Neuron (in vitro differentiated cells): ENCODE results near the gene RAPGEF4.
"Not testable (repeated sequence)": the region's sequence is repeated elsewhere in the genome, so short reads cannot be mapped to it uniquely, and the experiment has no call there.

Experiments
- H2AFZ ChIP-seq: one replicate; pipeline ENCODE4 v1.6.1; 2013; ENCODE audit warnings: low read depth, mild to moderate bottlenecking, inconsistent platforms, low read length, moderate library complexity
- H3K27me3 ChIP-seq: one replicate; pipeline ENCODE4 v1.6.1; 2013; ENCODE audit warnings: low read length; ENCODE audit not compliant: insufficient read depth
- H3K36me3 ChIP-seq: one replicate; pipeline ENCODE4 v1.6.1; 2013; ENCODE audit warnings: low read length; ENCODE audit not compliant: insufficient read depth
- H3K4me1 ChIP-seq: one replicate; pipeline ENCODE4 v1.6.1; 2013; ENCODE audit warnings: low read length; ENCODE audit not compliant: insufficient read depth
- H3K4me3 ChIP-seq: 2 replicates; pipeline ENCODE4 v1.5.1; 2013; ENCODE audit warnings: mild to moderate bottlenecking, low read length, moderate library complexity
- H3K9me3 ChIP-seq: one replicate; pipeline ENCODE4 v1.6.1; 2013; ENCODE audit warnings: low read length

The RAPGEF4 gene

DNA sequence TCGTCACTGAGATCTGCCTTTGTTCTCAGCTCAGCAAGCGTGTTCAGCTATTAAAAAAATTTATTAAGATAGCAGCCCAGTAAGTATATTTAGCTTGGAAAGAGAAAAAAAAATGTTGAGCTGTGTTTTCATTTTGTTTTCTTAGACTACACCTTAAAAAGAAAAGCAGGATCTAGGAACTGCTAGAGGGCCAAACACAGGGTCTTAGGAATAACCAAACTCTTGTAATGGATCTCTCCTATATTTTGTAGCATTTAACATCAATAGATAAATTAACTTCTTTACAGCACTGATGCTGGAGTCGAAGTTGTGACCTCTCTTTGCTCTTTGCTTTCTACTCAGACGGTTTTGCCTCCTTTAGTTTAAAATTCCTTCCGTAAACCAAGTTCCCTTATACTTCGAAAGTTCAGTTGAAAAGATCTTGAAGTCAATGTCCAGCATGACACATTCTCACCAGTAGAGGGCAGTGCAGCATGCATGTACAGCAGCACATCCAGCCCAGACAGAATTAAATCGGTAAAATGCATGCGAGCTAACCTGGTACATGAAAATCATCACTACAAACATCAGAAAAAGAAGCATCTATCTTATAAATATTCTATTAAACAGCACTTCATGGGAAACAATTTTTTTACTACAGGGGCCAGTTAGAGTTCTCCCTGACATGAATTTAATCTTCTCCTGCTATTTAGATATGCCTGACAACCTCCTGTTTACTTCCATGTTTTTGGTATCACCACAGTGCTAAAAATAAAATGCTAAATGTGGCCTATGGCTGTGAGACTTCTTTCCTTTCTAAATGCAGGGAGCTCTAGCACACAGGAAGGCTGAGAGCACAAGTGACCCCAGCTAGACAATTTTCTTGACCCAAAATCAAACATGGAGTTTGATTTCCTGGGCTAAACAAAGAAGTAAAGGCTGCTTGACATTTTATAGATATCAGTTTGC is 291.8 kb downstream of the RAPGEF4 start:
- Histone ChIP-seq H3K4me3 (no peak overlapping the region), H3K36me3 (no peaks in the 10 kb centered on the region), H2AFZ (peak overlapping the region; percentile 51), H3K4me1 (peaks cover 6% of the 10 kb centered on the region), H3K27me3 (no peaks in the 10 kb centered on the region), H3K9me3 (no peaks in the 10 kb centered on the region)

DNA sequence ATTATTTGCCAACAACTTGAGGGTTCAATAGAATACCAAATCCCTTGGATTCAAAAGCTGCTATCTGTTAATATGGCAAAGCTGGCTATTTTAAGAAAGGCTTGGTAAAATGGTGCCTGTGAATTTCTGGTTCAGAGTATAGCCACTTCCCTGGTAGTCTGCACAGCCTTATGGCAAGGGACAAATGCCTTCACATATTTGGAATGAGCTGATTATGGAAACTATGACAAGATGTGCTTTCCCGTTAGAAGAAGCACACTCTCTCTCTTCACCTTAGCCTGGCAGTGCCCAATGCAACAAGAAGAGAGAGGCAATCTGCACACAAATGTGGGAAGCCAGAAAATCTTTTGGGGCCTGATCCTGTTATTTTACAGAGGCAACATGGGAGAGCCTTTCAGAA is 292.5 kb downstream of the RAPGEF4 start:
- H3K36me3 ChIP-seq: no peaks in the 10 kb centered on the region
- H3K4me1 ChIP-seq: peaks cover 6% of the 10 kb centered on the region
- no peaks in the 10 kb centered on the region for H3K27me3 ChIP-seq
- no peaks in the 10 kb centered on the region for H3K9me3 ChIP-seq
- H3K4me3 ChIP-seq: no peak overlapping the region
- H2AFZ ChIP-seq: peak overlapping the region; percentile 51

DNA sequence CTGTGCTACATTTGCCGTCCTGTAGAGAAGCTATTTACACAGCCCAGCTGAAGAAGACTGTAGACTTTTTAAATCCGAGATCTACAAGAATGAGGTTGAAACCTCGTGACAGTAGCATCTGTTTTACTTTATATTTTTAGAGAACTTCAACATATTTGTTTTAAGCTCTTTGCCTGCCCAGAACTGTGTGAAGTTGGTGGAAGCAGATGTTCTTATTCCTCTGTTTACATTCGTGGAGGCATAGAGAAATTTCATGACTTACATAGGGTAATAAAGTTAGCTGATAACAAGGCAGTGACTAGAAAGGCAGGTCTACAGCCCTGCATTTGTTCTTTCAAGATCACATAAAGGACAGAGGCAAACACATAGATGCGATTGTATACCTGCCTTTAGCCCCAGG is 293.0 kb downstream of the RAPGEF4 start:
- Histone ChIP-seq H3K36me3 (no peaks in the 10 kb centered on the region), H2AFZ (no peak overlapping the region), H3K4me3 (no peak overlapping the region), H3K9me3 (no peaks in the 10 kb centered on the region), H3K4me1 (peaks cover 6% of the 10 kb centered on the region), H3K27me3 (no peaks in the 10 kb centered on the region)

DNA sequence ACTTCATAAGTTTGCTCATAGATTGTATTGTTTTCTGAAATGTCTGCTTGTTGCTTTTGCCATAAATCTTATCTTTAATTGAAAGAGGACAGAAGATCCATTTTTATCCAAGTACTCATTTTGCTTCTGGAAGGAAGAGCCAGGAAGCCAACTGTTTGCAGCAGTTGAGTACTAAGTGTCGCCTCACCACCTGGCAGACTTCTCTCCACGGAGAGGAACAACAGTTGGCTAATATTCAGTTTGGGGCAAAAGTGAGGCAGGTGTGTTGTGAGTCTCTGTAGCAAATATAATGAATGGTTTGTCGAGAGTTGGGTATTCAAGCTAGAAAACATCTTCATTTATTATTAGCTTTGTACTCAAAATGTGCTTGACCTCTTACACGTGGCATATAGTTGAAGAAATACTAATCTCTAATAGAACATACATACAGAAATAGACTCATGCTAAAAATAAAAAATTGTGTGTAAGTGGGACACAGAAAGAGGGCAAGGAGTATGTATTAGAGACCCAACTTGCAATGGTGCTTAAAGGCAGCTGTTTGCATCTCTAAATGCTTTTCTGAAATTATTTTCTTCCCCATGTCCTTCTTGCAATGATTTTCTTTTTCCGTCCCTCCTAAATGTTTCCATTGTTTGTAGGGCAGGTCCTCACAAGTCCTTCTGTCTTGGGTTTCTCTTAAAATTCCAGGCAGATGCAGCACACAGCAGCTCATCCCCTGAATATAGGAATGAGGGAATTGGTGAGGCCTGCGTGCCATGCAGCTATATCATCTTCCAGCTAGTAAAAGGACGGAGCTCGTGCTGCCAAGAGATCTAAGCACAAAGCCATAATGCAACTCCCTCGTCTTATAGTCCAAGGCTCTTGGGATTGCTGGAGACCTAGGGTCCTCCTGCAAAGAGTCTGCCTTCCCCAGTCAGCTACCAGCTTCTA is 295.2 kb downstream of the RAPGEF4 start:
- peaks cover 6% of the 10 kb centered on the region for H3K4me1 ChIP-seq
- H3K4me3 ChIP-seq: no peak overlapping the region
- H2AFZ ChIP-seq: no peak overlapping the region
- no peaks in the 10 kb centered on the region for H3K9me3 ChIP-seq
- H3K36me3 ChIP-seq: no peaks in the 10 kb centered on the region
- no peaks in the 10 kb centered on the region for H3K27me3 ChIP-seq

DNA sequence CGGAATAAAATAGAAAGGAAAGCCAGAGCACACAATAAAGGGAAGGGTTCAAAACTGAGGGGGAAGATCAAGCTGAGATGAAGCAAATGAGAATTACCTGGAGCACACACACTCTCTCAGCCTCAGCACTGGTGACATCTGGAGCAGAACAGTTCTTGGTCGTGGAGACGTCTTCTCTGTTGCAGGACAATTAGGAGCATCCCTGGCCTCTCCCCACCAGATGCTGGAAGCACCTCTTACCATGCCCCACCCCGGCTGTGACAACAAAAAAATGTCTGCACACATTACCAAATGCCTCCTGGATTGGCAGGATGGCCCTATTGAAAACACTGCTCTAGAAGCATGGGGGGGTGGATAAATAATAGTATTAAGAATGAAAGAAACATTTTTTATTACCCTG is 296.4 kb downstream of the RAPGEF4 start:
- Histone ChIP-seq H2AFZ (no peak overlapping the region), H3K4me3 (no peak overlapping the region), H3K4me1 (peaks cover 6% of the 10 kb centered on the region)

DNA sequence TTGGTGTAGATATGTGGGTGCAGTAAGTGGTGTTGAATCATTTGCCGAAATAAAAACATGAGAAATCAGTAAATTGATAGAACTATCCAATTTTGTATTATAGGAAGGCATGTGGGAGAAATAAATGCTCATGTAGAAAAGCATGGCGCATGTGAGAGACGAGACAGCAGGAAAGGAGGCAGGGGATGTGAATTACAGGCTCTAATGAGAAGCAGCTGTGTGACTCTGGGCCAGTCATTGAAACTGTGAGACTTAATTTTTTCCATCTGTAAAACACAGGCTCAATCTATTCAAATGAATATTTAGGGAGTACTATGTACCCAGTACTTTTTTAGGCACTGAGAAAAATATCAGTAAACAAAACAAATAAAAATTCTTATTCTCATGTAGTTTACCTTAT is 297.4 kb downstream of the RAPGEF4 start:
- Histone ChIP-seq H2AFZ (no peak overlapping the region), H3K27me3 (no peaks in the 10 kb centered on the region), H3K36me3 (no peaks in the 10 kb centered on the region), H3K4me3 (no peak overlapping the region), H3K4me1 (no peaks in the 10 kb centered on the region), H3K9me3 (no peaks in the 10 kb centered on the region)

More for the DNA sequence above, 296.4 kb downstream of the RAPGEF4 start:
- Histone ChIP-seq H3K9me3 (no peaks in the 10 kb centered on the region), H3K36me3 (no peaks in the 10 kb centered on the region), H3K27me3 (no peaks in the 10 kb centered on the region)

DNA sequence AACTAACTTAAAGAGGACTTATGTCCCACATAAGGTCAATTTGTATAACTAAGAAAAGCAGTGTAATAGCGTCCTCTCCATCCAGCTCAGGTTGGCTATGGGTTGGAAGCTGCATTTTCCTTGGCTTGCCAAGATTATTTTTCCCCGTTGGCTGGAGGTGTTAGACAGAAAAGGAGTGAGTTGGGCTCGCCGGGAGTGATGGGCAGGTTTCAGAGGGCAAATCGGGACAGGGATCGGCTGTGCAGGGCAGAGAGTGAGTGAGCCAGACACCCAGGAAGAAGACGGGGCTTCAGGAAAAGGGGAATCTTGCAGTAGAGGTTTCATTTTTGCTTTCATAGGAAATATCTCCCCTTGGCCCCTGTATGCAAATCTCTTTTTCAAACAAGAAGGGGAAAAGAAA is 298.5 kb downstream of the RAPGEF4 start:
- no peaks in the 10 kb centered on the region for H3K36me3 ChIP-seq
- H3K9me3 ChIP-seq: no peaks in the 10 kb centered on the region
- H3K27me3 ChIP-seq: no peaks in the 10 kb centered on the region
- H2AFZ ChIP-seq: no peak overlapping the region
- H3K4me3 ChIP-seq: no peak overlapping the region
- H3K4me1 ChIP-seq: no peaks in the 10 kb centered on the region

DNA sequence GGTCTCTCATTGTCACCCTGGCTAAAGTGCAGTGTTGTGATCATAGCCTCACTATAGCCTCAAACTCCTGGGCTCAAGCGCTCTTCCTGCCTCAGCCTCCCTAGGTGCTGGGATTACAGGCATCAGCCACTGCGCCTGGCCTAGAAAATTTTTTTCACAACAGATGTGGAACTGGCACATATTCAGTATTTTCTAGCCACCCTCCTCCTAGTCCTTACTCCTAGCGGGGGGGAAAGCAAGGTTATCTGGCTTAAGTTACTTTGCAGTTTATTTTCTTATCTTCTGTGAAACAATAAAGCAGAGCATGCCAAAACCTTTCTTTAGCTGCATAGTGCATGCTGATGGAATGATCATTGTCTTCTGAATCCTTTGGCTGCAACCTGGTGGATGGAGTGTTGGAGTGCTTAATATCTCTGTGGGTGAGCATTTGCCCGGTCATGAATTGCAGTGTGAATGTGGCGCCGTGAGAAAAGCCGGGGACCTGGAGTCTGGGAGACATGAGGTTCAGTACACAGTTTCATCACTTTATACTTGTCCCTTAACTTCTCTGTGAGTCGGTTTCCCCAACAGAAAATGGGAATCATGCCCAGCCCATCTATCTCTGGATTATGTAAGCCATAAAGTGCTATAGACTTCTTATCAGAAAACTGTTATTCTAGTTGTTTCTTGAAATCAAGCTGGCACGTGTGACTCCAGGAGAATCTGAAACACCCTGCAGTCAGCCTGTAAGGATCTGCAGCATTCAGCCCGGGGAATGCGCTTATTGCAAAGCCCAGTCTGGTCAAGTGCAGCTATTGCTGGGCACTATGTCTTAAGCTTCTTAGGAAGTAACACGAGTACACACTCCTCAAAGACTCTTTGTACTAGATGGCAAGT is 301.8 kb downstream of the RAPGEF4 start:
- H3K36me3 ChIP-seq: no peaks in the 10 kb centered on the region
- no peak overlapping the region for H3K4me3 ChIP-seq
- H3K9me3 ChIP-seq: no peaks in the 10 kb centered on the region
- no peak overlapping the region for H2AFZ ChIP-seq
- no peaks in the 10 kb centered on the region for H3K4me1 ChIP-seq
- no peaks in the 10 kb centered on the region for H3K27me3 ChIP-seq

DNA sequence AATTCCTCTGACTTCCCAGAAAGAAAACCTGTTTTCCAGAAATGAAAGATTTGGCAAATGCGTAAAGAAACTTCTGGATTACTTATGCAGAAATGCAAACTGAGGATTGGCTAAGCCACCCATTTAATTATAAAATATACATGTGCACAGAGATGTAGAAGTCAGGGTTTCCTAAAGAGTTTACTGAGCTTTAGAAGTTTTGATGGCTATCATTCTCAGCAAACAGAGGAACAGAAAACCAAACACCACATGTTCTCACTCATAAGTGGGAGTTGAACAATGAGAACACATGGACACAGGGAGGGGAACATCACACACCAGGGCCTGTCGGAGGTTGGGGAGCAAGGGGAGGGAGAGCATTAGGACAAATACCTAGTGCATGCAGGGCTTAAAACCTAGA is 302.6 kb downstream of the RAPGEF4 start:
- not testable (repeated sequence) for H3K27me3 ChIP-seq, H3K9me3 ChIP-seq, H3K36me3 ChIP-seq, H3K4me3 ChIP-seq, H3K4me1 ChIP-seq, H2AFZ ChIP-seq

DNA sequence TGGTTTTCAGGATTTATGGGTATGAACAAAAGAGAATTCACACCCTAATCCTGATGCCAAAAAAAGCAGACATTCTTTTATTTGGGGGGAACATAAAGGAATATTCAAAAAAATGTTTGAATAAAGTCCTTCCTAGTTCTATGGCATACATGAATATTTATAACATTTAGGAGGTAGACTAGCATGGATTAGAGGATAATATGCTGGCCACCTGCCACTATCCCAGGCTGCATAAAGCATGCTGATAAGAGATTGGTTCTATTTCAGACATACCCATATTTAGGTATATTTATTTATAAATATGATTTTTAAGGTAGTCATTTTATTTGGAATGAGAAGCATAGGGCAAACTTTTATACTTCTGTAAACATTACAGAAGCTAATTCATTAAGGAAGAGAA is 305.1 kb downstream of the RAPGEF4 start:
- Histone ChIP-seq H3K4me3 (no peak overlapping the region), H3K4me1 (no peaks in the 10 kb centered on the region), H3K36me3 (no peaks in the 10 kb centered on the region), H3K9me3 (no peaks in the 10 kb centered on the region), H2AFZ (no peak overlapping the region), H3K27me3 (no peaks in the 10 kb centered on the region)

DNA sequence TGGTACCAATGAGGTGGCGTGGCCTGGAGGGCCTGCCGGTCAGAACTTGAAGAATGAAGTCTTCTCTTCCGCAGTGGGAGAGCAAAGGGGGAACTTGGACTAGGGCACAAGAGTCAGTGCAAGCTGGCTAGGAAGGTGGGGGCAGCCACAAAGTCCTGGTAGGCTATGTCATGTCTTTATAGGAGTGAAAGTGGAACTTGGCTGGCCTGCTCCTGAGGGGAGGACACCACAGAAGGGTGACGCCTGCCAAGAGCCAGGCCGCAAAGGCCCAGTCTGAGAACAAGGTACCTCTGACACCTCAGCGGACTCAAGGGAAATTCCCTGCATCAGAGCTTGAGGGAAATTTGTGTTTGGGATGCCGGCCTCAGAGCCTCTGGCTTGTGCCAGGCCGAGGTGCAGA is 307.8 kb downstream of the RAPGEF4 start:
- Histone ChIP-seq H3K4me3 (no peak overlapping the region), H3K9me3 (no peaks in the 10 kb centered on the region), H3K27me3 (no peaks in the 10 kb centered on the region)

DNA sequence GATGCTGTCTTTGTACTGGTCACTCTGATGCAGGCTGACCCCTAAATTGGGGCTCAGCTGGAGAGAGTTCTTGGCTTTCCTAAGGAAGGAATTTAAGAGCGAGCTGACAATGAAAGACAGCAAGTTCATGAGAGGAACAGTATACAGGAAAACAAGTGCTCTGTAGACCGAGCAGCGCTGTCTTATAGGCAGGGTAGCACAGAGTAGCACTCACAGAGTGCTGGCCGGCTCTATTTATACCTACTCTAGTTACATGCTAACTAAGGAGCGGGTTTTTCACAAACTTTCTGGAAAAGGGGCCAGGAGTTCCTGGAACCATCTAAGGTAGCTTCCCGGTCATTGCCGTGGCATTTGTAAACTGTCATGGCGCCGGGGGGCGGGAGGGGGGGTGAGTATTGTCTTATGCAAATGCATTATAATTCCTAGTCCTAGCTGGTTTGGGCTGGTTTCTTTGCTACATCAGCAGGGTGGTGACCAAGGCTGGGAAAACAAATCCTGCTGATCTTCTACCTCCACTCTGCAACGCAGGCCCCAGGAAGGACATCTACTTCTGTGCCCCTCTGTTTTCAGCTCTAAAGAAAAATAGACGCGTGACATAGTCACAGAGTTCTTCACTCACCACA is 308.4 kb downstream of the RAPGEF4 start:
- Histone ChIP-seq H2AFZ (no peak overlapping the region), H3K9me3 (no peaks in the 10 kb centered on the region), H3K27me3 (no peaks in the 10 kb centered on the region), H3K4me3 (no peak overlapping the region), H3K4me1 (no peaks in the 10 kb centered on the region), H3K36me3 (no peaks in the 10 kb centered on the region)

More for the DNA sequence above, 307.8 kb downstream of the RAPGEF4 start:
- no peaks in the 10 kb centered on the region for H3K4me1 ChIP-seq
- no peak overlapping the region for H2AFZ ChIP-seq
- no peaks in the 10 kb centered on the region for H3K36me3 ChIP-seq
